ENCODE measurements around the gene AP1S3.

DNA sequence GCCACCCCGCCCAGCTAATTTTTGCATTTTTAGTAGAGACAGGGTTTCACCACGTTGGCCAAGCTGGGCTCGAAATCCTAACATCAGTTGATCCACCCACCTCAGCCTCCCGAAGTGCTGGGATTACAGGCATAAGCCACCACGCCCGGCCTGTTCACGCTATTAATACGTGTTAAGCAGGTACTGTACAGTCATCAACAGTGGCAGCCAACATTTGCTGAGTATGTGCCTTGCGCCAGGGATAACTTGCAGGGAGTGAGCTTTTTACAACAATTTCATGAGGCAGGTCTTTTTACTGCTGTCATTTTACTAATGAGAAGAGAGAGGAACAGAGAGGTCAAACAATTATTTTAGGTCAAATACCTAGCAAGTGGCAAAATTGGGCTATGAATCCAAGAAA is 115.2 kb downstream of the AP1S3 start:
- no peak for TF ChIP-seq EZH2 (IDR thresholded peaks at IDR 0.05)
- no peak for TF ChIP-seq FOXP2 (optimal IDR thresholded peaks at IDR 0.05; ENCODE audit: control extremely low read depth, extremely low read length, insufficient read depth)
